ACC112 (cell line): Measurements from ENCODE around the gene IL1F10.

Source experiments
- H2AFZ ChIP-seq: fragments of 200-600 bp; sonication (generic); one replicate; pipeline ENCODE4 v1.6.0; 2017; ENCODE audit warnings: antibody characterized with exemption, low read length; ENCODE audit not compliant: unreplicated experiment
- H3K27ac ChIP-seq: fragments of 200-600 bp; sonication (generic); 2 replicates; pipeline ENCODE4 v1.5.1; 2014; ENCODE audit warnings: low read depth, mild to moderate bottlenecking, antibody characterized with exemption, low read length, moderate library complexity
- H3K27me3 ChIP-seq: fragments of 200-600 bp; sonication (generic); 2 replicates; pipeline ENCODE4 v1.6.1; 2014; ENCODE audit warnings: mild to moderate bottlenecking, antibody characterized with exemption, low read length, moderate library complexity, mixed read lengths; ENCODE audit not compliant: insufficient read depth
- H3K36me3 ChIP-seq: fragments of 200-600 bp; sonication (generic); 2 replicates; pipeline ENCODE4 v1.6.1; 2016; ENCODE audit warnings: mild to moderate bottlenecking, antibody characterized with exemption, low read length, moderate library complexity, mixed read lengths; ENCODE audit not compliant: insufficient read depth
- H3K4me1 ChIP-seq: fragments of 200-600 bp; sonication (generic); one replicate; pipeline ENCODE4 v1.6.1; 2016; ENCODE audit warnings: low read length, mixed read lengths; ENCODE audit not compliant: insufficient read depth, unreplicated experiment, control insufficient read depth
- H3K4me3 ChIP-seq: fragments of 200-600 bp; sonication (generic); 2 replicates; pipeline ENCODE4 v1.5.1; 2014; ENCODE audit warnings: mild to moderate bottlenecking, low read depth, low read length
- H3K79me2 ChIP-seq: fragments of 200-600 bp; sonication (generic); one replicate; pipeline ENCODE4 v1.6.0; 2016; ENCODE audit warnings: low read length; ENCODE audit not compliant: control insufficient read depth, unreplicated experiment, insufficient read depth

Gene IL1F10

DNA sequence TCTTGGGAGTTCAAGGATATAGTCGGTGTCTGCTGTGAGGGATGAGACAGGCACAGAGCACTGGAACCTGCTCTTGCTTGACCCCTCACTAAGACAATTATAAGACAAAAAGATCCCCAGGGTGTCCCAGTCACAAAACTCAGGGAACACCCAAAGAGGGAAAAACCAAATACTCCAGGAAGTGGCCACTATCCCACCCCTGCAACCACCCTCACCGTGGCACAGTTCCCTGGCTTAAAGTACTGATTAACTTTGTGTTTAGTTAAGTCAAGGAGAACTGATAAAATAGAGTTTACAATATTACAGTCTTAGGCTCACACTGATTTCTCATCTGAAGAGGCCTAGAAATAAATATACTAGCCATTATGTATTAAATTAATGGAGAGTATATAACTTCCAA, 28.6 kb upstream of the IL1F10 start:
- Histone ChIP-seq H3K27ac (no peak overlapping the region), H3K4me1 (no peaks in the 10 kb centered on the region), H3K27me3 (peaks cover 83% of the 10 kb centered on the region), H3K79me2 (no peaks in the 10 kb centered on the region), H3K36me3 (no peaks in the 10 kb centered on the region), H3K4me3 (no peak overlapping the region), H2AFZ (no peak overlapping the region)

- no peak overlapping the region for H2AFZ ChIP-seq
- H3K4me1 ChIP-seq: no peaks in the 10 kb centered on the region
- H3K27me3 ChIP-seq: peaks cover 82% of the 10 kb centered on the region
- H3K79me2 ChIP-seq: no peaks in the 10 kb centered on the region
- no peak overlapping the region for H3K4me3 ChIP-seq
- H3K36me3 ChIP-seq: no peaks in the 10 kb centered on the region
- H3K27ac ChIP-seq: no peak overlapping the region
Observed at GRCh38 chr2:113039719-113040118, 28.1 kb upstream of the IL1F10 start.

DNA sequence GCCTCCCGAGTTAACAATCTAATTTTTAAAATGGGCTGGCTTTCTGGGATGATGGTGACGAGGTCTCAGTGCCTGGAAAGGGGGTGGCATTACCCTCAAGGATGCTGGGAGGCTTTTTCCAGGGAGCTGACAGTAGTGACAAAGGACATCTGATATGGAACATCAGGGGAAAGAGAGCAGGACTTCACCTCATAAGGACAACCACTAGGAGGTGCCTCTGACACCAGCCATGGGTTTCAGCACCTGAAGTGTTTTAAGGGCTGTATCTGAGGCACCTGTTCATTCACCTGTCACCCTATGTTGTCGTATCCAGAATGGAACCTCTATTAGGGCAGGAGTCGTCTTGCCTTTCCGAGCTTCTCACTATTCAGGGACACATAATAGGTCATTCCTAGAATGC, 25.9 kb upstream of the IL1F10 start:
- H3K36me3 ChIP-seq: no peaks in the 10 kb centered on the region
- no peaks in the 10 kb centered on the region for H3K79me2 ChIP-seq
- no peak overlapping the region for H2AFZ ChIP-seq
- no peak overlapping the region for H3K27ac ChIP-seq
- H3K4me1 ChIP-seq: no peaks in the 10 kb centered on the region
- H3K27me3 ChIP-seq: peaks cover 77% of the 10 kb centered on the region
- no peak overlapping the region for H3K4me3 ChIP-seq

DNA sequence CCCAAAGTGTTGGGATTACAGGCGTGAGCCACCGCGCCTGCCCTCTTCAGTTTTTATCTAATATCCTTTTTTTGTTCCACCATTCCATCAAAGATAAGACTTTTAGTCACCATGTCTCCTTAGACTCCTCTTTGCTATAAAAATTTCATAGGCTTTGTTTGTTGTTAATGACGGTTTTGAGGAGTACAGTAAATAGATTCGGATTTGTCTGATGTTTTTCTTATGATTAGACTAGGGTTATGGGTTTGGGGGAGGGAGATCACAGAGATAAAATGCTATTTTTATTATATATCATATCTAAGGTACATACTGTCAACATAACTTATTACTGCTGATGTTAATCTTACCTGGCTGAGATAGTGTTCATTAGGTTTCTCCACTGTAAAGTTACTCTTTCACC, 21.3 kb upstream of the IL1F10 start:
- no peak overlapping the region for H2AFZ ChIP-seq
- no peaks in the 10 kb centered on the region for H3K4me1 ChIP-seq
- no peak overlapping the region for H3K4me3 ChIP-seq
- H3K36me3 ChIP-seq: no peaks in the 10 kb centered on the region
- H3K27ac ChIP-seq: no peak overlapping the region
- no peaks in the 10 kb centered on the region for H3K79me2 ChIP-seq
- peaks cover 67% of the 10 kb centered on the region for H3K27me3 ChIP-seq

- no peak overlapping the region for H3K4me3 ChIP-seq
- no peaks in the 10 kb centered on the region for H3K79me2 ChIP-seq
- H3K27me3 ChIP-seq: peaks cover 64% of the 10 kb centered on the region
- no peak overlapping the region for H3K27ac ChIP-seq
- no peaks in the 10 kb centered on the region for H3K36me3 ChIP-seq
- no peak overlapping the region for H2AFZ ChIP-seq
- H3K4me1 ChIP-seq: no peaks in the 10 kb centered on the region
Observed at GRCh38 chr2:113050921-113051895, 16.6 kb upstream of the IL1F10 start.

DNA sequence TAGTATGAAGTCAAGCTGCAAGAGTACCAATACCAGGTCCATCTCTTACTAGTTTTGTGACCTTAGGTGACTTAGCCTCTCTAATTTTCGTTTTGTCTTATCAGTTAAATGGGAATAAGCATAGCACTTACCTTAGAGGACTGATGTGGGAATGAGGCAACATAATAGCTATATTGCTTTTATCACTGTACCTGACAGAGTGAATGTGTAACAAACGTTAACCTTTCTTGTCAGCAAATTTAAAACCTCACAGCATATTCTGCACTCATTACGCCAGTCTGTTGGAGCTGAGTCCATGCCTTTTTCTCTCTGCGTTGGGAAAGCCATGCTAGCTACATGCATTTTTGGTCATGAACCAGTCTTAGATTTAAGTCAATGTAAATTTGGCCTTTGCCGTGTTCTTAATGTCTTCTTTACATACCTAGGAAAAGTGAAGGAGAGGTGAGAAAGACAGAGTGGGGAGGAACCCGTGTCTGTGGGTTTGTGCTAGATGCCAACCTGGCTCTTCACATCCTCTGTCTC, 15.3 kb upstream of the IL1F10 start, which contains the start of gene IL36B:
IL36B (minus strand) TSS at position 472 of the 522 bp plus-strand sequence.
- Histone ChIP-seq H3K27ac (no peak within 1 kb of the TSS), H3K27me3 (peaks cover 52% of the 10 kb centered on the region), H3K4me3 (no peak within 1 kb of the TSS), H3K36me3 (no peaks in the 10 kb centered on the region), H3K4me1 (no peaks in the 10 kb centered on the region), H3K79me2 (no peaks in the 10 kb centered on the region), H2AFZ (no peak within 1 kb of the TSS)

DNA sequence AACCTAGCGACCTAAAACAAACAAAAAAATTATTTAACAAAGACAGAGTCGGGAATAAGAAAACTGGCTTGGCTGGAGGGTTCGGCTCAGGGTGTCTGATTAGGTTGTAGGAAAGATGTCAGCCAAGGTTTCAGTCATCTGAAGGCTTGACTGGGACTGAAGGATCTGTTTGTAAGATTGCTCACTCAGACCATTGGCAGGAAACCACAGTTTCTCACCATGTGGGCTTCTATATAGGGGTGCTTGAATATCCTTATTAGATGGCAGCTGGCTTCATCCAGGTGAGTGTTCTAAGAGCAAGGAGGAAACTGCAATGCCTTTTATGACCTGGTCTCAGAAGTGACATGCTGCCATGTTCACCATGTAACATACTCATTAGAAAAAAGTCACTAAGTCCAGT, 14.1 kb upstream of the IL1F10 start:
- Histone ChIP-seq H3K4me1 (no peaks in the 10 kb centered on the region), H3K27me3 (peaks cover 48% of the 10 kb centered on the region), H3K27ac (no peak overlapping the region), H3K4me3 (no peak overlapping the region), H3K36me3 (no peaks in the 10 kb centered on the region), H3K79me2 (no peaks in the 10 kb centered on the region), H2AFZ (no peak overlapping the region)

- Histone ChIP-seq H3K27ac (no peak overlapping the region), H3K4me3 (no peak overlapping the region), H3K4me1 (no peaks in the 10 kb centered on the region), H3K27me3 (peaks cover 46% of the 10 kb centered on the region), H3K79me2 (no peaks in the 10 kb centered on the region), H2AFZ (no peak overlapping the region), H3K36me3 (no peaks in the 10 kb centered on the region)
Observed at GRCh38 chr2:113054066-113054465, 13.7 kb upstream of the IL1F10 start.

GRCh38 chr2:113056521-113056920, 11.2 kb upstream of the IL1F10 start:
- H3K4me3 ChIP-seq: no peak overlapping the region
- H3K27me3 ChIP-seq: peaks cover 38% of the 10 kb centered on the region
- no peaks in the 10 kb centered on the region for H3K4me1 ChIP-seq
- no peaks in the 10 kb centered on the region for H3K36me3 ChIP-seq
- H2AFZ ChIP-seq: no peak overlapping the region
- no peak overlapping the region for H3K27ac ChIP-seq
- H3K79me2 ChIP-seq: no peaks in the 10 kb centered on the region

- H2AFZ ChIP-seq: no peak overlapping the region
- peaks cover 38% of the 10 kb centered on the region for H3K27me3 ChIP-seq
- no peak overlapping the region for H3K4me3 ChIP-seq
- H3K4me1 ChIP-seq: no peaks in the 10 kb centered on the region
- no peak overlapping the region for H3K27ac ChIP-seq
- H3K79me2 ChIP-seq: no peaks in the 10 kb centered on the region
- no peaks in the 10 kb centered on the region for H3K36me3 ChIP-seq
Observed at GRCh38 chr2:113057117-113057516, 10.7 kb upstream of the IL1F10 start.
